ENCODE results near the gene MRPL20.

The MRPL20 gene

GRCh38 chr1:1364266-1364665 is 42.8 kb downstream of the MRPL20 start:
- no peak for DNase-seq (ENCODE audit: low read depth in 2 of 2)

GRCh38 chr1:1361982-1362423 is 45.1 kb downstream of the MRPL20 start:
- DNase-seq (ENCODE audit: low read depth in 2 of 2), result no peak

- no peak for DNase-seq (ENCODE audit: low read depth in 2 of 2)
Measured at GRCh38 chr1:1361233-1361981, 45.7 kb downstream of the MRPL20 start.

- DNase-seq (ENCODE audit: low read depth in 2 of 2), result no peak
Measured at GRCh38 chr1:1360506-1361169, 46.5 kb downstream of the MRPL20 start.

- DNase-seq (ENCODE audit: low read depth in 2 of 2), result no peak
Measured at GRCh38 chr1:1359664-1360468, 47.2 kb downstream of the MRPL20 start.

GRCh38 chr1:1359308-1359663 is 47.8 kb downstream of the MRPL20 start:
- DNase-seq (ENCODE audit: low read depth in 2 of 2), result no peak

- DNase-seq (ENCODE audit: low read depth in 2 of 2), result no peak
Measured at GRCh38 chr1:1358433-1359271, 48.4 kb downstream of the MRPL20 start, which contains the start of gene MXRA8. MXRA8 (minus strand) TSS chr1:1358555; CDS start chr1:1358504, 51 bp downstream.

GRCh38 chr1:1357871-1358432 is 49.1 kb downstream of the MRPL20 start:
- no peak for DNase-seq (ENCODE audit: low read depth in 2 of 2)

- DNase-seq (ENCODE audit: low read depth in 2 of 2), result no peak
Measured at GRCh38 chr1:1356796-1357401, 50.2 kb downstream of the MRPL20 start.

- DNase-seq (ENCODE audit: low read depth in 2 of 2), result no peak
Measured at GRCh38 chr1:1356166-1356795, 50.8 kb downstream of the MRPL20 start.

- DNase-seq (ENCODE audit: low read depth in 2 of 2), result no peak
Measured at GRCh38 chr1:1355416-1355815, 51.7 kb downstream of the MRPL20 start.

- DNase-seq (ENCODE audit: low read depth in 2 of 2), result no peak
Measured at GRCh38 chr1:1354271-1355247, 52.5 kb downstream of the MRPL20 start.

GRCh38 chr1:1353389-1354151 is 53.5 kb downstream of the MRPL20 start:
- DNase-seq (ENCODE audit: low read depth in 2 of 2), result no peak

- DNase-seq (ENCODE audit: low read depth in 2 of 2), result no peak
Measured at GRCh38 chr1:1352786-1353388, 54.2 kb downstream of the MRPL20 start.

All from activated CD4-positive, alpha-beta T cell treated with anti-CD3 and anti-CD28 coated beads for 24 hours (primary cell).